GM23248 (cell line): ENCODE data around the gene ACTA2. TPM values are rescaled to one million over a fixed set of nuclear protein-coding genes. Genes with fewer than 3 reads are reported as not detected.

ENCODE experiments used
- DNase-seq: peaks from one replicate; pipeline ENCODE4 v3.0.0-alpha.2; 2015
- H2AFZ ChIP-seq: fragments of 200-600 bp; sonication (generic); 2 replicates; pipeline ENCODE4 v1.6.1; 2016; ENCODE audit warnings: antibody characterized with exemption
- H3F3A ChIP-seq: fragments of 200-600 bp; sonication (generic); 2 replicates; pipeline ENCODE4 v1.6.1; 2016; ENCODE audit warnings: mild to moderate bottlenecking, antibody characterized with exemption, mixed run types; ENCODE audit not compliant: insufficient read depth
- H3K27ac ChIP-seq: fragments of 200-600 bp; sonication (generic); 2 replicates; pipeline ENCODE4 v1.5.1; 2016; ENCODE audit warnings: mild to moderate bottlenecking
- H3K27me3 ChIP-seq: fragments of 200-600 bp; sonication (generic); replicated peaks from 2 replicates; pipeline ENCODE4 v1.6.1; 2016; ENCODE audit warnings: mild to moderate bottlenecking; ENCODE audit not compliant: insufficient read depth
- H3K36me3 ChIP-seq: fragments of 200-600 bp; sonication (generic); 2 replicates; pipeline ENCODE4 v1.6.1; 2016; ENCODE audit warnings: low read depth, mild to moderate bottlenecking
- H3K4me1 ChIP-seq: fragments of 200-600 bp; sonication (generic); 2 replicates; pipeline ENCODE4 v1.6.1; 2016; ENCODE audit warnings: mild to moderate bottlenecking; ENCODE audit not compliant: insufficient read depth
- H3K4me2 ChIP-seq: fragments of 200-600 bp; sonication (generic); one replicate; pipeline ENCODE4 v1.6.1; 2016; ENCODE audit warnings: mild to moderate bottlenecking; ENCODE audit not compliant: unreplicated experiment
- H3K4me3 ChIP-seq: fragments of 200-600 bp; sonication (generic); 2 replicates; pipeline ENCODE4 v1.5.1; 2016; ENCODE audit warnings: mild to moderate bottlenecking
- H3K79me2 ChIP-seq: fragments of 200-600 bp; sonication (generic); 2 replicates; pipeline ENCODE4 v1.6.1; 2016; ENCODE audit warnings: mild to moderate bottlenecking; ENCODE audit not compliant: insufficient read depth
- H3K9ac ChIP-seq: fragments of 200-600 bp; sonication (generic); 2 replicates; pipeline ENCODE4 v1.6.1; 2016; ENCODE audit warnings: mild to moderate bottlenecking
- H3K9me2 ChIP-seq: fragments of 200-600 bp; sonication (generic); 2 replicates; pipeline ENCODE4 v1.6.1; 2016; ENCODE audit warnings: mixed run types, mild to moderate bottlenecking, moderate library complexity; ENCODE audit not compliant: insufficient read depth
- H3K9me3 ChIP-seq: fragments of 200-600 bp; sonication (generic); one replicate; pipeline ENCODE4 v1.6.1; 2017; ENCODE audit warnings: low read depth
- H4K20me1 ChIP-seq: fragments of 200-600 bp; sonication (generic); 2 replicates; pipeline ENCODE4 v1.6.0; 2016; ENCODE audit not compliant: insufficient read depth
- EZH2 ChIP-seq: fragments of 200-600 bp; sonication (generic); IDR thresholded peaks from 2 replicates; pipeline ENCODE4 v1.6.1; 2018; ENCODE audit warnings: antibody characterized with exemption, mild to moderate bottlenecking; ENCODE audit not compliant: insufficient read depth, poor library complexity, severe bottlenecking
- EZH2phosphoT487 ChIP-seq: fragments of 200-600 bp; sonication (generic); IDR thresholded peaks from 2 replicates; pipeline ENCODE4 v1.6.1; 2018; ENCODE audit warnings: antibody characterized with exemption, moderate library complexity, mild to moderate bottlenecking, low read depth; ENCODE audit not compliant: insufficient read depth
- WGBS, 2 experiments: methylation state at CpG; one replicate each; pipeline ENCODE4 v1.1.6; 2015 to 2017; ENCODE audit warnings: low lambda C conversion rate in 2 of 2, low coverage in 1 of 2; ENCODE audit errors: missing lambda C conversion rate in 2 of 2; 5-methylcytosine and 5-hydroxymethylcytosine counted together
- in situ Hi-C: fragments of 300-500 bp; cut with MboI; formaldehyde crosslinking; loops from 2 replicates; pipeline ENCODE4 v1.15.0; 2020
- polyA plus RNA-seq: library from polyadenylated mRNA; unstranded; fragments of >200 nt; fragmentation: Nextera tagmentation; extraction: Ambion mirVana; gene quantifications from 2 replicates; pipeline ENCODE4 v1.2.1, GENCODE V29; 2016
- total RNA-seq: library from RNA; depleted of rRNA; stranded (reverse); fragments of >200 nt; shearing (Covaris generic); gene quantifications from 2 replicates; pipeline ENCODE4 v1.2.3, GENCODE V29; 2014

ACTA2 gene
- total and polyA plus RNA-seq, 2 experiments from 2014 or later = 161 to 249 TPM

GRCh38 chr10:88911851-88912250, 40.7 kb downstream of the ACTA2 start:
- H3K27me3 ChIP-seq = no peaks in the 10 kb centered on the region
- no peaks in the 10 kb centered on the region for H3K9me3 ChIP-seq
- H3K27ac ChIP-seq = no peak overlapping the region
- H3F3A ChIP-seq = no peaks in the 10 kb centered on the region
- no peak overlapping the region for H2AFZ ChIP-seq
- H4K20me1 ChIP-seq = no peaks in the 10 kb centered on the region
- TF ChIP-seq EZH2phosphoT487 (no peak), EZH2 (no peak)
- no peaks in the 10 kb centered on the region for H3K4me1 ChIP-seq
- H3K9ac ChIP-seq = no peak overlapping the region
- peaks cover 32% of the 10 kb centered on the region for H3K36me3 ChIP-seq
- in situ Hi-C loops = no loop called here
- H3K4me2 ChIP-seq = no peak overlapping the region
- no peak for DNase-seq
- H3K9me2 ChIP-seq = no peaks in the 10 kb centered on the region
- no peak overlapping the region for H3K4me3 ChIP-seq
- no peaks in the 10 kb centered on the region for H3K79me2 ChIP-seq
- WGBS, 2 experiments = 97 to 99% methylated on average over 3 of the region's 3 CpGs

GRCh38 chr10:88911116-88911515, 41.5 kb downstream of the ACTA2 start:
- H3K4me2 ChIP-seq = no peak overlapping the region
- DNase-seq = no peak
- H3K27ac ChIP-seq = no peak overlapping the region
- H3K4me1 ChIP-seq = no peaks in the 10 kb centered on the region
- no peak overlapping the region for H2AFZ ChIP-seq
- TF ChIP-seq EZH2phosphoT487 = no peak
- TF ChIP-seq EZH2 = no peak
- no peak overlapping the region for H3K9ac ChIP-seq
- H4K20me1 ChIP-seq = no peaks in the 10 kb centered on the region
- H3K27me3 ChIP-seq = no peaks in the 10 kb centered on the region
- H3K9me3 ChIP-seq = no peaks in the 10 kb centered on the region
- H3K4me3 ChIP-seq = no peak overlapping the region
- in situ Hi-C loops = no loop called here
- WGBS, 2 experiments = 97 to 100% methylated on average over 1 of the region's 1 CpG
- H3F3A ChIP-seq = no peaks in the 10 kb centered on the region
- H3K36me3 ChIP-seq = peaks cover 31% of the 10 kb centered on the region
- no peaks in the 10 kb centered on the region for H3K9me2 ChIP-seq
- no peaks in the 10 kb centered on the region for H3K79me2 ChIP-seq

- Histone ChIP-seq H3K27me3 (no peaks in the 10 kb centered on the region), H3F3A (no peaks in the 10 kb centered on the region), H3K9me2 (no peaks in the 10 kb centered on the region), H4K20me1 (no peaks in the 10 kb centered on the region), H2AFZ (no peak overlapping the region), H3K9ac (no peak overlapping the region), H3K79me2 (no peaks in the 10 kb centered on the region), H3K4me2 (no peak overlapping the region), H3K36me3 (peaks cover 39% of the 10 kb centered on the region), H3K9me3 (no peaks in the 10 kb centered on the region), H3K4me3 (no peak overlapping the region), H3K27ac (no peak overlapping the region), H3K4me1 (no peaks in the 10 kb centered on the region)
- in situ Hi-C loops = no loop called here
- no peak for DNase-seq
- TF ChIP-seq EZH2phosphoT487 (no peak), EZH2 (no peak)
- WGBS, 2 experiments = 79 to 81% methylated on average over 4 of the region's 4 CpGs
Observed at GRCh38 chr10:88908194-88908593, 44.4 kb downstream of the ACTA2 start.

GRCh38 chr10:88906921-88907320, 45.7 kb downstream of the ACTA2 start:
- TF ChIP-seq EZH2phosphoT487 = no peak
- TF ChIP-seq EZH2 = no peak
- WGBS, 2 experiments = 52% methylated on average over 1 of the region's 1 CpG
- no peaks in the 10 kb centered on the region for H3K79me2 ChIP-seq
- H3K4me1 ChIP-seq = peaks cover 8% of the 10 kb centered on the region
- H3K9me3 ChIP-seq = no peaks in the 10 kb centered on the region
- H3K27ac ChIP-seq = no peak overlapping the region
- no peaks in the 10 kb centered on the region for H3K27me3 ChIP-seq
- no peaks in the 10 kb centered on the region for H3K9me2 ChIP-seq
- peaks cover 10% of the 10 kb centered on the region for H3F3A ChIP-seq
- no peak overlapping the region for H3K9ac ChIP-seq
- no peak overlapping the region for H2AFZ ChIP-seq
- no peaks in the 10 kb centered on the region for H4K20me1 ChIP-seq
- H3K4me2 ChIP-seq = no peak overlapping the region
- no peak for DNase-seq
- peaks cover 47% of the 10 kb centered on the region for H3K36me3 ChIP-seq
- in situ Hi-C loops = no loop called here
- no peak overlapping the region for H3K4me3 ChIP-seq

GRCh38 chr10:88903715-88904114, 48.9 kb downstream of the ACTA2 start:
- H3K9ac ChIP-seq = no peak overlapping the region
- H4K20me1 ChIP-seq = no peaks in the 10 kb centered on the region
- H3F3A ChIP-seq = peaks cover 22% of the 10 kb centered on the region
- H3K4me2 ChIP-seq = no peak overlapping the region
- in situ Hi-C loops = no loop called here
- H3K27ac ChIP-seq = no peak overlapping the region
- H3K4me1 ChIP-seq = peaks cover 22% of the 10 kb centered on the region
- H3K27me3 ChIP-seq = no peaks in the 10 kb centered on the region
- no peaks in the 10 kb centered on the region for H3K9me3 ChIP-seq
- H3K36me3 ChIP-seq = peaks cover 37% of the 10 kb centered on the region
- no peak for DNase-seq
- no peak overlapping the region for H2AFZ ChIP-seq
- H3K4me3 ChIP-seq = no peak overlapping the region
- WGBS, 2 experiments = 97% methylated on average over 3 of the region's 3 CpGs
- no peak for TF ChIP-seq EZH2phosphoT487
- TF ChIP-seq EZH2 = no peak
- H3K79me2 ChIP-seq = peaks cover 23% of the 10 kb centered on the region
- H3K9me2 ChIP-seq = no peaks in the 10 kb centered on the region
